Measurements from ENCODE around the gene EMP1. TPM values are rescaled to one million over a fixed set of nuclear protein-coding genes. Genes with fewer than 3 reads are reported as not detected.

Gene EMP1
- total and polyA plus RNA-seq, 2 of the 8 experiments (the other 6 are each of a cell fraction or from before 2014, with no cell fraction given) = 0.17 to 0.65 TPM

GRCh38 chr12:13167906-13168305 is 28.6 kb upstream of the EMP1 start (continued):
- TF ChIP-seq RXRA (IDR thresholded peaks at IDR 0.05; ENCODE audit: insufficient read depth, low read depth, low read length) (no peak), KDM4A (IDR thresholded peaks at IDR 0.05; ENCODE audit: low read depth, low read length, severe bottlenecking) (no peak)

Measured in H1 (cell line).